GM12874 (cell line): ENCODE measurements around the gene MCCC1.

Experiments
- TF ChIP-seq, protein P1 (sequence below): IDR thresholded peaks from 2 replicates; pipeline ENCODE4 v1.5.1; 2011; ENCODE audit warnings: low read depth, mild to moderate bottlenecking, control low read depth, low read length, moderate library complexity; ENCODE audit not compliant: insufficient read depth

MCCC1 gene

GRCh38 chr3:183013856-183014255 lies 85.4 kb downstream of the MCCC1 start:
- TF ChIP-seq, protein P1, sequence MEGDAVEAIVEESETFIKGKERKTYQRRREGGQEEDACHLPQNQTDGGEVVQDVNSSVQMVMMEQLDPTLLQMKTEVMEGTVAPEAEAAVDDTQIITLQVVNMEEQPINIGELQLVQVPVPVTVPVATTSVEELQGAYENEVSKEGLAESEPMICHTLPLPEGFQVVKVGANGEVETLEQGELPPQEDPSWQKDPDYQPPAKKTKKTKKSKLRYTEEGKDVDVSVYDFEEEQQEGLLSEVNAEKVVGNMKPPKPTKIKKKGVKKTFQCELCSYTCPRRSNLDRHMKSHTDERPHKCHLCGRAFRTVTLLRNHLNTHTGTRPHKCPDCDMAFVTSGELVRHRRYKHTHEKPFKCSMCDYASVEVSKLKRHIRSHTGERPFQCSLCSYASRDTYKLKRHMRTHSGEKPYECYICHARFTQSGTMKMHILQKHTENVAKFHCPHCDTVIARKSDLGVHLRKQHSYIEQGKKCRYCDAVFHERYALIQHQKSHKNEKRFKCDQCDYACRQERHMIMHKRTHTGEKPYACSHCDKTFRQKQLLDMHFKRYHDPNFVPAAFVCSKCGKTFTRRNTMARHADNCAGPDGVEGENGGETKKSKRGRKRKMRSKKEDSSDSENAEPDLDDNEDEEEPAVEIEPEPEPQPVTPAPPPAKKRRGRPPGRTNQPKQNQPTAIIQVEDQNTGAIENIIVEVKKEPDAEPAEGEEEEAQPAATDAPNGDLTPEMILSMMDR, result no peak

DNA sequence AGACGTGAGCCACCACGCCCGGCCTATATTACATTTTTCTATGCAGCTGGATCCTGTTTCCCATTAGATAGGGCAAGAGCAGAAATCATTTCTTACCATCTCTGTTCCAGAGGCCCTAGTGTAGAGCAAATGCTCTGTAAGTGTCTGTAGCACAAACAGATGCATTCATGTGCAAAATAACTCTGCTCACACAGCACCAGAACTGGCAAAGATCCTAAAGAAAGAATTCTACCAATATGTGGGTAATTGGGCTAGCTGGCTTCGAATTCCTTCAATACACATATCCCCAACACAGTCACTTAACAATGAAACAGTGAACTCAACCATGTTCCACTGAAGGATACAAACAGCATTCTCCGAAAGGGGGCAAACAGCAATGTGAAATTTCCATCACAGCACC lies 86.2 kb downstream of the MCCC1 start:
- TF ChIP-seq, protein P1, result no peak

GRCh38 chr3:183008800-183009199 lies 90.5 kb downstream of the MCCC1 start:
- TF ChIP-seq, protein P1, result no peak

DNA sequence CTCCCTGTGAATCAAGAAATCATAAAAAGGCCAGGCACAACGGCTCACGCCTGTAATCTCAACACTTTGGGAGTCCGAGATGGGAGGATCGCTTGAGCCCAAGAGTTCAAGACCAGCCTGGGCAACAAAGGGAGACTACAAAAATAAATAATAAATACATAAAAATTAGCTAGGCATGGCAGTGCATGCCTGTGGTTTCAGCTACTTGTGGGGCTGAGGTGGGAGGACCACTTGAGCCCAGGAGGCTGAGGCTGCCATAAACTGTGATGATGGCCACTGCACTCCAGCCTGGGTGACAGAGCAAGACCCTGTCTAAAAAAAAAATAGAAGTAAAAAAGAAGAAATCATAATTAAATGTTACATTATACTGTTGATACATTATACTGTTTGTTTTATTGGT lies 91.0 kb downstream of the MCCC1 start:
- TF ChIP-seq, protein P1, result no peak

- TF ChIP-seq, protein P1, result no peak
These were observed 92.8 kb downstream of the MCCC1 start for GRCh38 chr3:183006396-183007002.

GRCh38 chr3:182999767-183000166 lies 99.5 kb downstream of the MCCC1 start:
- TF ChIP-seq, protein P1, result no peak

DNA sequence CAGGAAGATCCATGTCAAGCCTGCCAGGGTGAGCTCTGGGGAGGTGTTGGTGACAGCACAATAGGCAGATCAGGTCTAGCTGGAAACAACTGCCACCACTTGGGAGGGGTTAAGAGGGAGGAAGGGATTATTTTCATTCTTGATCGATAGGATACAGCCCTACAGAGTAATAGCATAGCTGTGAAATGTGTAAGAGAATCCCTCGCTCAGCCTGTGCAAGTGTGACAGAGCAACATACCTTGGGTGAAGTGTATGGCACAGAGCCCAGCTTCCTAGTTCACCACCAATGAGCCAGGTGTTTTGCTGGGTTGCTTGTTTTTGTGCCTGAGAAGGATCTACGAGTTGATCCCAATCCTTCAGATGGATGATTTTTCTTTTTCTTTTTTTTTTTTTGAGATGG lies 109.7 kb downstream of the MCCC1 start:
- TF ChIP-seq, protein P1, result no peak
